Mucosa of descending colon (tissue), 3 donors: ENCODE measurements around the gene ABLIM1. TPM values are rescaled to one million over a fixed set of nuclear protein-coding genes. Genes with fewer than 3 reads are reported as not detected.

Experiments used
- ATAC-seq: fragments of 200-7000 bp; cut with Tn5 transposase; one replicate; pipeline ENCODE4 v1.9.1; 2020; ENCODE audit warnings: mild to moderate bottlenecking, moderate library complexity
- DNase-seq, 3 donors: peaks; one replicate each; pipeline ENCODE4 v3.0.0-alpha.2; 2020
- H3K36me3 ChIP-seq: fragments of 200-600 bp; one replicate; pipeline ENCODE4 v1.8.0; 2021; ENCODE audit warnings: low read depth, mild to moderate bottlenecking
- H3K4me1 ChIP-seq: fragments of 200-600 bp; one replicate; pipeline ENCODE4 v1.8.0; 2021; ENCODE audit warnings: low read depth, mild to moderate bottlenecking
- H3K4me3 ChIP-seq: fragments of 200-600 bp; one replicate; pipeline ENCODE4 v1.8.0; 2021; ENCODE audit warnings: mild to moderate bottlenecking
- H3K9me3 ChIP-seq: fragments of 200-600 bp; one replicate; pipeline ENCODE4 v1.8.0; 2021; ENCODE audit warnings: mild to moderate bottlenecking
- intact Hi-C, 2 donors: fragments of 100-400 bp; cut with DNase I in 1 of 2; cut with micrococcal nuclease in 1 of 2; formaldehyde crosslinking; loops; one replicate each; pipeline versions ENCODE4 v1.11.0 to v1.11.1; 2022; cut with DNase I, micrococcal nuclease
- total RNA-seq, 3 donors: library from RNA; stranded (reverse); fragmentation: NEBNext Ultra II Directional in 2 of 3; extraction: Animal tissue kit (Norgen Biotek cat#: 25700) in 2 of 3; gene quantifications; one replicate each; pipeline versions ENCODE4 v1.2.1 to v1.2.4, GENCODE V29; 2021 to 2023
- TF ChIP-seq, protein P1 (sequence below): fragments of 200-600 bp; IDR thresholded peaks from one replicate; pipeline ENCODE4 v1.8.0; 2022; ENCODE audit warnings: antibody characterized with exemption, mild to moderate bottlenecking
- donor health status: DM: no; HTN: no; CAD: no; lungs with moderate emphysema.
- donor health status: DM: no; HTN: no; CAD: no.
- donor health status: DM: no; HTN: yes; CAD: no.

The ABLIM1 gene
- total RNA-seq, 3 donors from 2014 or later, result 67.1 to 122 (median 103) TPM

DNA sequence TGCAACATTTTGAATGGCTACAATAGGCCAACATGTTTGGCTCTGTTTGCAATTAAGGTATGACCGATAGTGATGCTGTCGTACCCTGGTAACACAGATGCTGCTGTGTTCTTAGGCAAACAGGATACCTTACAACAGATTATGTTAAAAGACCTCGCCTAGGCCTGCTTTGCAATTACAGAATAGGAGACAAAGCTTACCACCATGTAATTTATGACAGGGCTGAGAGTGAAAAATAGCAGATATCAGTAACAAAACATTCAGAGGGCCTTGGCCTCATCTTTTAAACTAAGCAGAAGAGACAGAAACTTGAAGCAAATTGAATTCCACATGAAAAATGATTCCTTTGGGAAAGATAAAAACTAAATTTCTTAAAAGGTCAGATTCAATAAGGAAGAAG is 29.4 kb upstream of the ABLIM1 start:
- intact Hi-C loops, result no loop called here
- no peaks in the 10 kb centered on the region for H3K36me3 ChIP-seq
- TF ChIP-seq, protein P1, sequence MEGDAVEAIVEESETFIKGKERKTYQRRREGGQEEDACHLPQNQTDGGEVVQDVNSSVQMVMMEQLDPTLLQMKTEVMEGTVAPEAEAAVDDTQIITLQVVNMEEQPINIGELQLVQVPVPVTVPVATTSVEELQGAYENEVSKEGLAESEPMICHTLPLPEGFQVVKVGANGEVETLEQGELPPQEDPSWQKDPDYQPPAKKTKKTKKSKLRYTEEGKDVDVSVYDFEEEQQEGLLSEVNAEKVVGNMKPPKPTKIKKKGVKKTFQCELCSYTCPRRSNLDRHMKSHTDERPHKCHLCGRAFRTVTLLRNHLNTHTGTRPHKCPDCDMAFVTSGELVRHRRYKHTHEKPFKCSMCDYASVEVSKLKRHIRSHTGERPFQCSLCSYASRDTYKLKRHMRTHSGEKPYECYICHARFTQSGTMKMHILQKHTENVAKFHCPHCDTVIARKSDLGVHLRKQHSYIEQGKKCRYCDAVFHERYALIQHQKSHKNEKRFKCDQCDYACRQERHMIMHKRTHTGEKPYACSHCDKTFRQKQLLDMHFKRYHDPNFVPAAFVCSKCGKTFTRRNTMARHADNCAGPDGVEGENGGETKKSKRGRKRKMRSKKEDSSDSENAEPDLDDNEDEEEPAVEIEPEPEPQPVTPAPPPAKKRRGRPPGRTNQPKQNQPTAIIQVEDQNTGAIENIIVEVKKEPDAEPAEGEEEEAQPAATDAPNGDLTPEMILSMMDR, result no peak

DNA sequence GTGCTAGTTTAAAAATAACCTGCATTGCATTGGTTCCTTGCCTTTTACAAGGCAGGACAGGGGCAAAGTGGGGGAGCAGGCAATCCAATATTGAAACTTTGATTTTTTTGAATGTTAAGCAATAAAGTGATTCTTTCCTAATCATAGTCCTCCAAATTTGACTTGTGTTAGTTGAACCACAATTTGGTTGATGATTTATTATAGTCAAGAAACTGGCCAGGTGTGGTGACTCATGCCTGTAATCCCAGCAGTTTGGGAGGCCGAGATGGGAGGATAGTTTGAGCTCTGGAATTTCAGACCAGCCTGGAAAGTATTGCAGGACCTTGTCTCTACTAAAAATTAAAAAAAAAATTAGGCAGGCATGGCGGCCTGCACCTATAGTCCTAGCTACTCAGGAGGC is 27.9 kb upstream of the ABLIM1 start:
- no peaks in the 10 kb centered on the region for H3K9me3 ChIP-seq
- no peaks in the 10 kb centered on the region for H3K36me3 ChIP-seq
- ATAC-seq, result peak; percentile 31
- TF ChIP-seq, protein P1, result no peak
- no peak overlapping the region for H3K4me3 ChIP-seq
- intact Hi-C loops, result no loop called here
- peaks cover 24% of the 10 kb centered on the region for H3K4me1 ChIP-seq
- DNase-seq, result no peak

More for the DNA sequence above, 29.4 kb upstream of the ABLIM1 start:
- no peaks in the 10 kb centered on the region for H3K9me3 ChIP-seq
- H3K4me3 ChIP-seq, result no peak overlapping the region
- DNase-seq (no peak), ATAC-seq (no peak)
- peaks cover 20% of the 10 kb centered on the region for H3K4me1 ChIP-seq

DNA sequence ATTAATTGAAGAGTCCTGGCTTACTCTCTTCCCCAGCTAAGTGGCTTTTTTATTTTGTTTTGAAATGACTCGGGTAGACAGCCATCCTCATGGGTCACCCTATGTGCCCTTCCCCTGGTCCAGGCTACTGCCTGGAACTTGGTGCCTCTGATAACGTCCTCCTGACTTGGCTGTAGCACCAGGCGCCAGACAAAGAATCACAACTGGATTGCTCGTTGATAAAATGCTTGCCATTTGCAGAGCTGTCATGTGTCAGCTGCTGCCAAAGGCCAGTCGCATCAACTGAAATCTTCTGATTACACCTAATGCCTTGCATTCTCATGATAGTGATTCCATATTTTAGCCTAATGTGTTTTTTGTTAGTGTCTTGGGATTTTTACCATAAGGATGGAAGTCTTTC is 27.4 kb upstream of the ABLIM1 start:
- TF ChIP-seq, protein P1, result no peak
- Histone ChIP-seq H3K36me3 (no peaks in the 10 kb centered on the region), H3K9me3 (no peaks in the 10 kb centered on the region), H3K4me3 (no peak overlapping the region), H3K4me1 (peaks cover 24% of the 10 kb centered on the region)
- no peak for DNase-seq
- ATAC-seq, result no peak
- intact Hi-C loops, result no loop called here

DNA sequence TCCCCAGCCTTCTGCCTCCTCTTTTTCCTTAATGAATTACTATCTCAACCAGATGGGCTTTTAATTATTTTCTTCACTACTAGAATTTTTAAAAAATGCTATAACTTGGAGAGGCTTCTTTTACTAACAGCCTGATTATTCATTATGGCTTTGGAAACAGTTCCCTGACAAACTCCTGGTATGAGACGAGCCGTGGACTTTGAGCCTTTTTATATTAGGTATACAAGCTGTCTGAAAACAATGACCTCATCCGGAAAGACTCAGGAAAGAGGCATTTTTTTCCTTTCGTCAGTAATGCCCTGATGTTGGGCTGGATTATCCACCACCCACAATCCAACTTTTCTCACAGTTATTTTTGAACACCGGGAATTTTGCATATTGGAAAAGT is 26.7 kb upstream of the ABLIM1 start:
- no peak overlapping the region for H3K4me3 ChIP-seq
- peak in 1 of 3 donors; percentile 65 for DNase-seq
- TF ChIP-seq, protein P1, result no peak
- ATAC-seq, result peak; percentile 89
- peaks cover 24% of the 10 kb centered on the region for H3K4me1 ChIP-seq
- H3K9me3 ChIP-seq, result no peaks in the 10 kb centered on the region
- intact Hi-C loops, result no loop called here
- no peaks in the 10 kb centered on the region for H3K36me3 ChIP-seq

DNA sequence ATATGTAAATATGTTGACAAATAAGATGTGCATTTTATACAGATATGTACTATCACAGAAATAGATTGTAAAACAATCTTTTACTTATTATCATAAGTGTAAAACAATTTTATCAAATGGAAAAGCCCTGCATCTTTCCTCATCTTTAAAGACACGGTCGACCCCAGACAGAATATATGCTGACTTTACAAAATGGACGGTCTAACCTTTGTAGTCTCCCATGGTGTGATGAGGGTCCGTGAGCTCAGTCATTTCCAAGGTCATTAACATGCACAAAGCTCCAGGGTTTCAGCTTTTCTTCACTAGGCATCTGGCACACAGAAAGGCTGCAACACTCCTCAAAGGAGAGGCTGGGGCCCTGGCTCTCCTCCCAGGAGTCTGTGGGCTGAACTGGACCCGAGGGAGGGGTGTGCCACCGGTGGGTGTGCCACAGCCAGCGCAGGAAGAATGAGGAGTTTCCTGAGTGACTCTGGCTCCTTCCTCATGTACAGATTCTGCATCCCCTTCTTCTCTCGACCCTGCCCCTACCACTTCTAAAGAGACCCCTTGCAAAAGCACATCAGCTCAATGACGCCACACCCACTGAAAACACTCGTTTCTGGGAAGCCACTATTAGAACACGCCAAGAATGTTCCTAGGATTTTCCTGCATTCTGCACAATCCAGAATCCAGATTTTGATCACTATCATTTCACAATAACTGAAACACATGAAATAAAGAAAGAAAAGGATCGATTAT is 26.2 kb upstream of the ABLIM1 start:
- intact Hi-C loops, result no loop called here
- Histone ChIP-seq H3K36me3 (no peaks in the 10 kb centered on the region), H3K9me3 (no peaks in the 10 kb centered on the region), H3K4me1 (peaks cover 24% of the 10 kb centered on the region), H3K4me3 (no peak overlapping the region)
- TF ChIP-seq, protein P1, result no peak
- DNase-seq, result peak; percentile 78 to 85 (median 83)
- peak; percentile 89 for ATAC-seq
